OCI-LY1 (cell line): ENCODE data around the gene KRTAP10-2.

Experiments used
- H2AFZ ChIP-seq: fragments of 200-600 bp; sonication (generic), shearing (Covaris generic); 2 replicates; pipeline ENCODE4 v1.6.0; 2014; ENCODE audit warnings: antibody characterized with exemption, mild to moderate bottlenecking, low read length
- H3F3A ChIP-seq: fragments of 200-600 bp; sonication (generic), shearing (Covaris generic); 2 replicates; pipeline ENCODE4 v1.6.0; 2014; ENCODE audit warnings: mild to moderate bottlenecking, antibody characterized with exemption, low read length, moderate library complexity; ENCODE audit not compliant: insufficient read depth
- H3K27ac ChIP-seq: fragments of 200-600 bp; sonication (generic); 2 replicates; pipeline ENCODE4 v1.5.1; 2014; ENCODE audit warnings: low read length, mixed run types, mild to moderate bottlenecking, low read depth; ENCODE audit not compliant: poor library complexity, severe bottlenecking
- H3K27me3 ChIP-seq: fragments of 200-600 bp; sonication (generic); 2 replicates; pipeline ENCODE4 v1.6.0; 2014; ENCODE audit warnings: antibody characterized with exemption, mild to moderate bottlenecking, low read length, moderate library complexity; ENCODE audit not compliant: insufficient read depth
- H3K36me3 ChIP-seq: fragments of 200-600 bp; sonication (generic); 2 replicates; pipeline ENCODE4 v1.6.1; 2014; ENCODE audit warnings: mild to moderate bottlenecking, antibody characterized with exemption, low read length, moderate library complexity, mixed read lengths; ENCODE audit not compliant: insufficient read depth
- H3K4me1 ChIP-seq: fragments of 200-600 bp; sonication (generic); 2 replicates; pipeline ENCODE4 v1.5.1; 2014; ENCODE audit warnings: mild to moderate bottlenecking, low read length, moderate library complexity; ENCODE audit not compliant: insufficient read depth, severe bottlenecking
- H3K4me2 ChIP-seq: fragments of 200-600 bp; sonication (generic), shearing (Covaris generic); 2 replicates; pipeline ENCODE4 v1.6.1; 2014; ENCODE audit warnings: low read length
- H3K4me3 ChIP-seq: fragments of 200-600 bp; sonication (generic); 2 replicates; pipeline ENCODE4 v1.5.1; 2014; ENCODE audit warnings: low read length, low read depth, mild to moderate bottlenecking, mixed read lengths; ENCODE audit not compliant: poor library complexity, severe bottlenecking
- H3K79me2 ChIP-seq: fragments of 200-600 bp; shearing (Covaris generic); 2 replicates; pipeline ENCODE4 v1.6.1; 2016; ENCODE audit warnings: mixed run types, low read length, mixed read lengths; ENCODE audit not compliant: insufficient read depth
- H3K9ac ChIP-seq: fragments of 200-600 bp; sonication (generic), shearing (Covaris generic); 2 replicates; pipeline ENCODE4 v1.6.1; 2014; ENCODE audit warnings: mild to moderate bottlenecking, low read length, mixed read lengths
- H3K9me2 ChIP-seq: fragments of 200-600 bp; sonication (generic), shearing (Covaris generic); 2 replicates; pipeline ENCODE4 v1.6.1; 2014; ENCODE audit warnings: low read depth, mild to moderate bottlenecking, low read length, mixed read lengths
- H3K9me3 ChIP-seq: fragments of 200-600 bp; shearing (Covaris generic); 2 replicates; pipeline ENCODE4 v1.6.1; 2014; ENCODE audit warnings: low read length, mixed read lengths
- H4K20me1 ChIP-seq: fragments of 200-600 bp; sonication (generic), shearing (Covaris generic); 2 replicates; pipeline ENCODE4 v1.6.0; 2016; ENCODE audit warnings: mild to moderate bottlenecking, low read length; ENCODE audit not compliant: insufficient read depth
- CTCF ChIP-seq: fragments of 200-600 bp; sonication (generic), shearing (Covaris generic); IDR thresholded peaks from 2 replicates; pipeline ENCODE4 v1.5.1; 2017; ENCODE audit warnings: mild to moderate bottlenecking, antibody characterized with exemption, low read length, moderate library complexity, mixed read lengths
- EZH2 ChIP-seq: fragments of 200-600 bp; sonication (generic), shearing (Covaris generic); IDR thresholded peaks from 2 replicates; pipeline ENCODE4 v1.8.0; 2017; ENCODE audit warnings: borderline replicate concordance, mixed run types, mild to moderate bottlenecking, antibody characterized with exemption, low read length, moderate library complexity, mixed read lengths

KRTAP10-2 gene

DNA sequence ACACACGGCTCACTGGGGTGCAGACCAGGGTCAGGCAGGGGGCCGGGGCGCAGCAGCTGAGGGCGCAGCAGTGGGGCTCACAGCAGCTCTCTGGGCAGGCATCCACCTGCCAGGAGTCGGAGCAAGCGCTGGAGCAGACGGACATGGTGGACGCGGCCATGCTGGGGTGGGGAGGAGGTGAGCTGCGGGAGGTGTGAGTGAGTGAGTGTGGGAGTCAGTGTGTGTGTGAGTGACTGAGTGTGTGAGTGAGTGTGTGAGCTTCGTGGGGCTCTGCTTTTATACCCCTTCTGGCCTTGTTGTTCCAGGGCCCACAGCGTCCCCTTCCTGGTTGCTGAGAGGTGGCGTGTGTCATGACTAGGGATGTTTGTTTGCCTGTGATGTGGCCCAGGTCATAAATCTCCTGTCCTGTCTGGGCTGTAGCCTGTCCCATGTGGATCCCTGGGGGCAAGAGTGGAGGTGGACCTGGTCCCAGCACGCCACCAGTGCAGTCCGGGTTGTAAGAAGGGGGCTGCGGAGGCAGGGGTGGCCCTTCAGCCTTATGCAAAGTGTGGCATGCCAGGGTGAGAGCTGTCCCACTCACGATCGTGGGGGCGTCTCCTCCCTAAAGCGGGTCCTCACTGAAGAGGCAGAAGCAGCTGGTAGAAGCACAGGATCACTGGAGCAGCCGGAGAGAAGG is 11.2 kb downstream of the KRTAP10-2 start, which contains the start of gene KRTAP10-1:
Gene KRTAP10-1, minus strand, starts transcription at position 205 of the 676 bp plus-strand sequence. Its CDS starts 45 bp downstream, at position 160.
- H2AFZ ChIP-seq, result no peak within 1 kb of the TSS
- H4K20me1 ChIP-seq, result no peaks in the 10 kb centered on the region
- no peaks in the 10 kb centered on the region for H3K27me3 ChIP-seq
- H3K9me2 ChIP-seq, result no peaks in the 10 kb centered on the region
- no peaks in the 10 kb centered on the region for H3K79me2 ChIP-seq
- no peaks in the 10 kb centered on the region for H3K4me1 ChIP-seq
- no peaks in the 10 kb centered on the region for H3F3A ChIP-seq
- no peak within 1 kb of the TSS for H3K9ac ChIP-seq
- no peak within 1 kb of the TSS for H3K27ac ChIP-seq
- H3K36me3 ChIP-seq, result no peaks in the 10 kb centered on the region; the same call in 1 of the 2 replicates
- H3K9me3 ChIP-seq, result no peaks in the 10 kb centered on the region
- no peak within 1 kb of the TSS for H3K4me2 ChIP-seq
- no peak within 1 kb of the TSS for H3K4me3 ChIP-seq
- TF ChIP-seq CTCF, result no peak
- no peak for TF ChIP-seq EZH2

DNA sequence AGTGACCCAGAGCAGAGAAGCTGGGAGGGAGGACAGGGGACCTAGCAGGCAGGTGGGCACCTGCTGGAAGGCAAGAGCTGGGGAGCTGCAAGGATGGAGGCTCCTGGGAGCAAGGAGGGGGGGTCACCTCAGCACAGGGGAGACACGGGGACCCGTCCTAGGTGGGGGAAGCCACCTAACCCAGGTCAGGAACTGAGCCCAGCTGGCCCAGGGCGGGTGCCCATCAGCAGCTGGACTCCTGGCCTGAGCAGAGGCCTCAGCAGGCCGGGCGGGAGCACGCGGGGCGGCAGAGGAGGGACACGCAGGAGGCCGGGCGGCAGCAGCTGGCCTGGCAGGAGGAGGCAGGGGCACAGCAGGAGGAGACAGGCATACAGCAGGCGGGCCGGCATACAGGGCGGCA is 12.3 kb downstream of the KRTAP10-2 start:
- Histone ChIP-seq H3K36me3 (no peaks in the 10 kb centered on the region; the same call in 1 of the 2 replicates), H4K20me1 (no peaks in the 10 kb centered on the region), H3K79me2 (no peaks in the 10 kb centered on the region), H2AFZ (no peak overlapping the region), H3F3A (no peaks in the 10 kb centered on the region), H3K4me1 (no peaks in the 10 kb centered on the region), H3K27me3 (no peaks in the 10 kb centered on the region), H3K9me3 (no peaks in the 10 kb centered on the region), H3K4me3 (no peak overlapping the region), H3K9me2 (no peaks in the 10 kb centered on the region), H3K9ac (no peak overlapping the region), H3K4me2 (no peak overlapping the region), H3K27ac (no peak overlapping the region)
- no peak for TF ChIP-seq EZH2
- no peak for TF ChIP-seq CTCF

DNA sequence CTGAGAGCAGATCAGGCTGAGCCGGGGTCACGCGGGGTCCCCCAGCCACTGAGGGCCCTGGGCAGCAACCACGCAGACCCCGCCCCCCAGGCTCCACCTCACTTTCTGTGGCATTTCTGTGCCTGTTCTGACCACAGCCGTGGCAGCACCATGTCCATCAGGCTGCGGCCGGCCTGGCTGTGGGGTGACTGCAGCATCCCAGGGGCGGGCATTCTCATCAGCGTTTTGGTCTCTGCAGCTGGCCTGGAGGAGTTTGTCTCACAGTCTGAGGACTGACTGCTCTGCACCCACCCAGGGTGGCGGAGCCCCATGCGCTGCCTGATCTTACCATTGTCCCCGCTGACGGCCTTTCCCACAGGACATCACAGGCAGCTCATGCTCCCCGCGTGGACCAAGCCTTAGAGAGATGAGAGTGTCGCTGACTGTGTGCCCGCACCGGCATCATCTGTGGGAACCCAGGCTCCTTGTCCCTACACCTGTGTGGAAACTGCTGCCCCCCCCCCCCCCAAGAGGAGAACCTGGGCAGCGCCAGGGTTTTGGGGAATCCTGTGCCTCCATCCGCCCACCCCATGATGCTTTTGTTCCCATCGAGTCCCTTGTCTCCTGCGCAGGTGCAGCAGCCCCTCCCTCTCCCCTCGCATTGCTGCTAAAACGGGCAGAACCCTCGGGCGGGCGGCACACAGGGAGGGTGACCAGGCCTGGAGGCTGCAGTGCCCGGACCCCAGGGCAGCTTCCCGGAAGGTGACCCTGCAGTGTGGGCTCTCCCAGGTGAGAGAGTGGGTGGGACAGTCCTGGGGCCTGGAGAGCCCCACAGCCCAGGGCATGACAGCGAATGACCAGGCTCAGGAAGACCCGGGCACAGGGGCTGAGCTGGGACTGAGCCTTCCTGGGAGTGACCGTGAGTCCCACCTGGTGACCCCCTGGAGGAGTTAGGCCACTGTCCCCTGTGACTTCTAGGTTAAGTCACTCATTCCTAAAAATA is 13.1 kb downstream of the KRTAP10-2 start:
- no peaks in the 10 kb centered on the region for H4K20me1 ChIP-seq
- H3K27me3 ChIP-seq, result no peaks in the 10 kb centered on the region
- no peaks in the 10 kb centered on the region for H3K4me1 ChIP-seq
- no peaks in the 10 kb centered on the region for H3K9me3 ChIP-seq
- no peaks in the 10 kb centered on the region for H3K79me2 ChIP-seq
- no peak overlapping the region for H3K9ac ChIP-seq
- no peak overlapping the region for H2AFZ ChIP-seq
- no peak overlapping the region for H3K27ac ChIP-seq
- H3K36me3 ChIP-seq, result no peaks in the 10 kb centered on the region; the same call in 1 of the 2 replicates
- H3K9me2 ChIP-seq, result no peaks in the 10 kb centered on the region
- no peak overlapping the region for H3K4me2 ChIP-seq
- H3F3A ChIP-seq, result no peaks in the 10 kb centered on the region
- no peak overlapping the region for H3K4me3 ChIP-seq
- TF ChIP-seq CTCF, result no peak
- TF ChIP-seq EZH2, result no peak
